Measurements from ENCODE around the gene POFUT1.
"Not testable (repeated sequence)": the region's sequence is repeated elsewhere in the genome, so short reads cannot be mapped to it uniquely, and the experiment has no call there.

DNA sequence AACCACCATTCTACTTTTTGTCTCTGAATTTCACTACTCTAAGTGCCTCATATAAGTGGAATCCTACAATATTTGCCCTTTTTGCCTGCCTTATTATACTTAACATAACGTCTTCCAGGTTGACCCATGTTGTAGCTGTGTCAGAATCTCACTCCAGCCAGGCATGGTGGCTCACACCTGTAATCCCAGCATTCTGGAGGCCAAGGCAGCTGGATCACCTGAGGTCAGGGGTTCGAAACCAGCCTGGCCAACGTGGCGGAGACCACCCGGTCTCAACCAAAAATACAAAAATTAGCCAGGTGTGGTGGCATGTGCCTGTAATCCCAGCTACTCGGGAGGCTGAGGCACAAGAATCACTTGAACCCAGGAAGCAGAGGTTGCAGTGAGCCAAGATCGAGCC lies 30.0 kb upstream of the POFUT1 start:
- TF ChIP-seq, protein P1, sequence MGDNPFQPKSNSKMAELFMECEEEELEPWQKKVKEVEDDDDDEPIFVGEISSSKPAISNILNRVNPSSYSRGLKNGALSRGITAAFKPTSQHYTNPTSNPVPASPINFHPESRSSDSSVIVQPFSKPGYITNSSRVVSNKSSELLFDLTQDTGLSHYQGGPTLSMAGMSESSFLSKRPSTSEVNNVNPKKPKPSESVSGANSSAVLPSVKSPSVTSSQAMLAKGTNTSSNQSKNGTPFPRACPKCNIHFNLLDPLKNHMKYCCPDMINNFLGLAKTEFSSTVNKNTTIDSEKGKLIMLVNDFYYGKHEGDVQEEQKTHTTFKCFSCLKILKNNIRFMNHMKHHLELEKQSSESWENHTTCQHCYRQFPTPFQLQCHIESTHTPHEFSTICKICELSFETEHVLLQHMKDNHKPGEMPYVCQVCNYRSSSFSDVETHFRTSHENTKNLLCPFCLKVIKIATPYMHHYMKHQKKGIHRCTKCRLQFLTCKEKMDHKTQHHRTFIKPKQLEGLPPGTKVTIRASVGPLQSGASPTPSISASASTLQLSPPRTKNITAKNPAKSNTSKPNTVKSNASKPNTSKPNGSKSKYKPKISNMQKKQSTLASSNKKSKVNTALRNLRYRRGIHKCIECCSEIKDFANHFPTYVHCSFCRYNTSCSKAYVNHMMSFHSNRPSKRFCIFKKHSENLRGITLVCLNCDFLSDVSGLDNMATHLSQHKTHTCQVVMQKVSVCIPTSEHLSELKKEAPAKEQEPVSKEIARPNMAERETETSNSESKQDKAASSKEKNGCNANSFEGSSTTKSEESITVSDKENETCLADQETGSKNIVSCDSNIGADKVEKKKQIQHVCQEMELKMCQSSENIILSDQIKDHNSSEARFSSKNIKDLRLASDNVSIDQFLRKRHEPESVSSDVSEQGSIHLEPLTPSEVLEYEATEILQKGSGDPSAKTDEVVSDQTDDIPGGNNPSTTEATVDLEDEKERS (tag by site-specific recombination; IDR thresholded peaks at IDR 0.05) = not testable (repeated sequence)
- TF ChIP-seq, protein P2, sequence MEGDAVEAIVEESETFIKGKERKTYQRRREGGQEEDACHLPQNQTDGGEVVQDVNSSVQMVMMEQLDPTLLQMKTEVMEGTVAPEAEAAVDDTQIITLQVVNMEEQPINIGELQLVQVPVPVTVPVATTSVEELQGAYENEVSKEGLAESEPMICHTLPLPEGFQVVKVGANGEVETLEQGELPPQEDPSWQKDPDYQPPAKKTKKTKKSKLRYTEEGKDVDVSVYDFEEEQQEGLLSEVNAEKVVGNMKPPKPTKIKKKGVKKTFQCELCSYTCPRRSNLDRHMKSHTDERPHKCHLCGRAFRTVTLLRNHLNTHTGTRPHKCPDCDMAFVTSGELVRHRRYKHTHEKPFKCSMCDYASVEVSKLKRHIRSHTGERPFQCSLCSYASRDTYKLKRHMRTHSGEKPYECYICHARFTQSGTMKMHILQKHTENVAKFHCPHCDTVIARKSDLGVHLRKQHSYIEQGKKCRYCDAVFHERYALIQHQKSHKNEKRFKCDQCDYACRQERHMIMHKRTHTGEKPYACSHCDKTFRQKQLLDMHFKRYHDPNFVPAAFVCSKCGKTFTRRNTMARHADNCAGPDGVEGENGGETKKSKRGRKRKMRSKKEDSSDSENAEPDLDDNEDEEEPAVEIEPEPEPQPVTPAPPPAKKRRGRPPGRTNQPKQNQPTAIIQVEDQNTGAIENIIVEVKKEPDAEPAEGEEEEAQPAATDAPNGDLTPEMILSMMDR (tag by site-specific recombination; IDR thresholded peaks at IDR 0.05) = not testable (repeated sequence)
